OCI-LY1 (cell line): ENCODE measurements around the gene ZNF341.

Experiments used
- H2AFZ ChIP-seq: fragments of 200-600 bp; sonication (generic), shearing (Covaris generic); 2 replicates; pipeline ENCODE4 v1.6.0; 2014; ENCODE audit warnings: antibody characterized with exemption, mild to moderate bottlenecking, low read length
- H3F3A ChIP-seq: fragments of 200-600 bp; sonication (generic), shearing (Covaris generic); 2 replicates; pipeline ENCODE4 v1.6.0; 2014; ENCODE audit warnings: mild to moderate bottlenecking, antibody characterized with exemption, low read length, moderate library complexity; ENCODE audit not compliant: insufficient read depth
- H3K27ac ChIP-seq: fragments of 200-600 bp; sonication (generic); 2 replicates; pipeline ENCODE4 v1.5.1; 2014; ENCODE audit warnings: low read length, mixed run types, mild to moderate bottlenecking, low read depth; ENCODE audit not compliant: poor library complexity, severe bottlenecking
- H3K27me3 ChIP-seq: fragments of 200-600 bp; sonication (generic); 2 replicates; pipeline ENCODE4 v1.6.0; 2014; ENCODE audit warnings: antibody characterized with exemption, mild to moderate bottlenecking, low read length, moderate library complexity; ENCODE audit not compliant: insufficient read depth
- H3K36me3 ChIP-seq: fragments of 200-600 bp; sonication (generic); 2 replicates; pipeline ENCODE4 v1.6.1; 2014; ENCODE audit warnings: mild to moderate bottlenecking, antibody characterized with exemption, low read length, moderate library complexity, mixed read lengths; ENCODE audit not compliant: insufficient read depth
- H3K4me1 ChIP-seq: fragments of 200-600 bp; sonication (generic); 2 replicates; pipeline ENCODE4 v1.5.1; 2014; ENCODE audit warnings: mild to moderate bottlenecking, low read length, moderate library complexity; ENCODE audit not compliant: insufficient read depth, severe bottlenecking
- H3K4me2 ChIP-seq: fragments of 200-600 bp; sonication (generic), shearing (Covaris generic); 2 replicates; pipeline ENCODE4 v1.6.1; 2014; ENCODE audit warnings: low read length
- H3K4me3 ChIP-seq: fragments of 200-600 bp; sonication (generic); 2 replicates; pipeline ENCODE4 v1.5.1; 2014; ENCODE audit warnings: low read length, low read depth, mild to moderate bottlenecking, mixed read lengths; ENCODE audit not compliant: poor library complexity, severe bottlenecking
- H3K79me2 ChIP-seq: fragments of 200-600 bp; shearing (Covaris generic); 2 replicates; pipeline ENCODE4 v1.6.1; 2016; ENCODE audit warnings: mixed run types, low read length, mixed read lengths; ENCODE audit not compliant: insufficient read depth
- H3K9ac ChIP-seq: fragments of 200-600 bp; sonication (generic), shearing (Covaris generic); 2 replicates; pipeline ENCODE4 v1.6.1; 2014; ENCODE audit warnings: mild to moderate bottlenecking, low read length, mixed read lengths
- H3K9me2 ChIP-seq: fragments of 200-600 bp; sonication (generic), shearing (Covaris generic); 2 replicates; pipeline ENCODE4 v1.6.1; 2014; ENCODE audit warnings: low read depth, mild to moderate bottlenecking, low read length, mixed read lengths
- H3K9me3 ChIP-seq: fragments of 200-600 bp; shearing (Covaris generic); 2 replicates; pipeline ENCODE4 v1.6.1; 2014; ENCODE audit warnings: low read length, mixed read lengths
- H4K20me1 ChIP-seq: fragments of 200-600 bp; sonication (generic), shearing (Covaris generic); 2 replicates; pipeline ENCODE4 v1.6.0; 2016; ENCODE audit warnings: mild to moderate bottlenecking, low read length; ENCODE audit not compliant: insufficient read depth
- EZH2 ChIP-seq: fragments of 200-600 bp; sonication (generic), shearing (Covaris generic); IDR thresholded peaks from 2 replicates; pipeline ENCODE4 v1.8.0; 2017; ENCODE audit warnings: borderline replicate concordance, mixed run types, mild to moderate bottlenecking, antibody characterized with exemption, low read length, moderate library complexity, mixed read lengths
- TF ChIP-seq, protein P1 (sequence below): fragments of 200-600 bp; sonication (generic), shearing (Covaris generic); IDR thresholded peaks from 2 replicates; pipeline ENCODE4 v1.5.1; 2017; ENCODE audit warnings: mild to moderate bottlenecking, antibody characterized with exemption, low read length, moderate library complexity, mixed read lengths

The ZNF341 gene

DNA sequence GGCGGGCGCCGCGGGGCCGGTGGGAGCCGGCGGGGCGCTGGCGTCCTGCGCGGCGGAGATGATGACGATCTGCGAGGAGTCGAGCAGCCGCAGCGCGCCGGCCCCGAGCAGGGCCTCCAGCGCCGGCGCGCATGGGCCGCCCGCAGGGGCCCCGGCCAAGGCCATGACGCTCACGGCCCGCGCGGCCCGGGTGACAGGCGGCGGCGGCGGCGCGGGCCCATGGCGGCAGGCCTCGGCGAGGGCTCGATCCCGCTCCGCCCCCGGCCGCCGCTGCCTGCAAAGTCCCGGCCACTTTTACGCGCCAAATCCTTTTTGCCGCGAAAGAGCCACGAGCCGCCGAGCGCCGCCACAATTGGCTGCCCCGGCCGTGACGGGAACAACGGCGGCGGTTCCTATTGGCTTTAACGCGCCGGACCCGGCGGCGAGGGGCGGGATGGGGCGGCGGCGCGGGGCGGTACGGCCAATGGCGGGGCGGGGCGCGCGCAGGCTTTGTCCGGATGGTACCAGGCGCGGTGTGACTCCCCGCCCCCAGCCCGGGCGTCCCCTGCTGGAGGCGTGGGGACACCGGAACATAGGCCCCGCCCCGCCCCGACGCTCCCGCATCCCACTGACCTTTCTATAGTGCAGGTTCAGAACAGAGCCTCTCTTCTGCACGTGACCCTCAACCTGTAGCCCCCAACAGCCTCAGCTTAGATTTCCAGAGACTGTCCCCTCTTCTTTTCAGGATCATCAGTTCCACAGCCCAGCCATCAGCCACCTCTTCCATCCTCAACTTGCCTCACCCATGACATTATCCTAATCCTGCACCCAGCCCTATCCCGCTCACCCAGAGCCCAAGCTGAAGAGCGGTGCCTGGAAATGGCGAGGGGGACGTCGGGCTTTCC lies 45.5 kb upstream of the ZNF341 start, which contains the start of gene E2F1:
E2F1 (minus strand) TSS at position 286 of the 884 bp plus-strand sequence; CDS start at position 165, 121 bp downstream.
- H3K79me2 ChIP-seq, result peaks cover 26% of the 10 kb centered on the region
- H2AFZ ChIP-seq, result no peak within 1 kb of the TSS
- TF ChIP-seq EZH2, result no peak
- TF ChIP-seq, protein P1, sequence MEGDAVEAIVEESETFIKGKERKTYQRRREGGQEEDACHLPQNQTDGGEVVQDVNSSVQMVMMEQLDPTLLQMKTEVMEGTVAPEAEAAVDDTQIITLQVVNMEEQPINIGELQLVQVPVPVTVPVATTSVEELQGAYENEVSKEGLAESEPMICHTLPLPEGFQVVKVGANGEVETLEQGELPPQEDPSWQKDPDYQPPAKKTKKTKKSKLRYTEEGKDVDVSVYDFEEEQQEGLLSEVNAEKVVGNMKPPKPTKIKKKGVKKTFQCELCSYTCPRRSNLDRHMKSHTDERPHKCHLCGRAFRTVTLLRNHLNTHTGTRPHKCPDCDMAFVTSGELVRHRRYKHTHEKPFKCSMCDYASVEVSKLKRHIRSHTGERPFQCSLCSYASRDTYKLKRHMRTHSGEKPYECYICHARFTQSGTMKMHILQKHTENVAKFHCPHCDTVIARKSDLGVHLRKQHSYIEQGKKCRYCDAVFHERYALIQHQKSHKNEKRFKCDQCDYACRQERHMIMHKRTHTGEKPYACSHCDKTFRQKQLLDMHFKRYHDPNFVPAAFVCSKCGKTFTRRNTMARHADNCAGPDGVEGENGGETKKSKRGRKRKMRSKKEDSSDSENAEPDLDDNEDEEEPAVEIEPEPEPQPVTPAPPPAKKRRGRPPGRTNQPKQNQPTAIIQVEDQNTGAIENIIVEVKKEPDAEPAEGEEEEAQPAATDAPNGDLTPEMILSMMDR, result peak; percentile 5; the same call in 1 of the 2 replicates
- peak within 1 kb of the TSS; percentile 88 for H3K4me2 ChIP-seq
- peak within 1 kb of the TSS; percentile 75 for H3K4me3 ChIP-seq
- H3K27ac ChIP-seq, result peak within 1 kb of the TSS; percentile 99
- H3K9ac ChIP-seq, result peak within 1 kb of the TSS; percentile 94
- H3F3A ChIP-seq, result no peaks in the 10 kb centered on the region
- no peaks in the 10 kb centered on the region for H3K9me3 ChIP-seq
- peaks cover 79% of the 10 kb centered on the region for H3K4me1 ChIP-seq
- no peaks in the 10 kb centered on the region for H4K20me1 ChIP-seq
- H3K9me2 ChIP-seq, result no peaks in the 10 kb centered on the region
- H3K27me3 ChIP-seq, result no peaks in the 10 kb centered on the region
- H3K36me3 ChIP-seq, result 0 out of 2 replicates have a peak, but pooled peaks cover 7% of the 10 kb centered on the region

DNA sequence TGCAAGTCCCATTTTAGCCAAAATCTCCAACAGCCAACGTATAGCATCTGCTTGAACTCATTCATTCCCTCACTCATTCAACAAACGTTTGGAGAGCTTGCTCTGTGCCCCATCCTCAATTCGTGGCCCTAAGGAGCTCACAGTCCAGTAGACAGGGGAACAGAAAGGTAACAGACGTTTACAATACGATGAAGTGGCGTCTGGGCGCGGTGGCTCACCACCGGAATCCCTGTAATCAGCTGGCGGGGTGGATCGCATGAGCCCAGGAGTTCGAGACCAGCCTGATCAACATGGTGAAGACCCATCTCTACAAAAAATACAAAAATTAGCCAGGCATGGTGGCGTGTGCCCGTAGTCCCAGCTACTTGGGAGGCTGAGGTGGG lies 44.8 kb upstream of the ZNF341 start:
- H3F3A ChIP-seq, result no peaks in the 10 kb centered on the region
- H3K79me2 ChIP-seq, result peaks cover 26% of the 10 kb centered on the region
- H3K9me2 ChIP-seq, result no peaks in the 10 kb centered on the region
- peak overlapping the region; percentile 51 for H3K4me3 ChIP-seq
- H3K36me3 ChIP-seq, result 0 out of 2 replicates have a peak, but pooled peaks cover 7% of the 10 kb centered on the region
- no peaks in the 10 kb centered on the region for H3K27me3 ChIP-seq
- TF ChIP-seq, protein P1, result no peak
- no peak for TF ChIP-seq EZH2
- H3K9me3 ChIP-seq, result no peaks in the 10 kb centered on the region
- peaks cover 72% of the 10 kb centered on the region for H3K4me1 ChIP-seq
- peak overlapping the region; percentile 55 for H3K9ac ChIP-seq
- no peaks in the 10 kb centered on the region for H4K20me1 ChIP-seq
- no peak overlapping the region for H2AFZ ChIP-seq
- peak overlapping the region; percentile 69 for H3K4me2 ChIP-seq
- peak overlapping the region; percentile 81 for H3K27ac ChIP-seq

DNA sequence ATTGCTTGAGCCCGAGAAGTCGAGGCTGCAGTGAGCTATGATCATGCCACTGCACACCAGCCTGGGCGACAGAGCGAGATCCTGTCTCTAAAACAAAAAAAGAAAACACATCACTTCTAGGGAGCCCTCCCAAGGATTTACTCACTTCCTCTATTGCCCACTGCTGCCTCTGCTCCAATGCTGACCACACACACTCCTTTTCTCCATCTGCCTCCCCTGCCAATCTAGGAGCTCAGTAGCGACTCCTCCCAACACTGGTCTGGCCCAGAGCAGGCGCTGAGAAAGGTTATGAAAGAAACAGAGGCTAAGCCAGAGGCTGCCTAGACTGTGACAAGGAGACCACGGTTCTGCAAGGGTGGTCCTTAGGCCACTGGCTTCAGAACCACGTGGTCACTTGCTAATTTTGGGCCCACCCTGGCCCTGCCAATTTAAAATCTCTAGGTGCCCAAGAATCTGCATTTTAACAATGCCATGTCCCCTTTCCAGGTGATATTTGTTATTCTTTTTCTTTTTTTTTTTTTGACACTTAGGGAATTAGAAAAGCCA lies 44.4 kb upstream of the ZNF341 start:
- H3K4me1 ChIP-seq, result peaks cover 68% of the 10 kb centered on the region
- no peak overlapping the region for H2AFZ ChIP-seq

More for the DNA sequence above, 44.4 kb upstream of the ZNF341 start:
- H3K9me2 ChIP-seq, result no peaks in the 10 kb centered on the region
- H4K20me1 ChIP-seq, result no peaks in the 10 kb centered on the region
- no peaks in the 10 kb centered on the region for H3K9me3 ChIP-seq
- H3K4me3 ChIP-seq, result no peak overlapping the region
- H3K36me3 ChIP-seq, result 0 out of 2 replicates have a peak, but pooled peaks cover 6% of the 10 kb centered on the region
- TF ChIP-seq EZH2, result no peak
- TF ChIP-seq, protein P1, result no peak
- H3F3A ChIP-seq, result no peaks in the 10 kb centered on the region
- H3K9ac ChIP-seq, result peak overlapping the region; percentile 17; the same call in 1 of the 2 replicates
- no peak overlapping the region; the same call in 1 of the 2 replicates for H3K4me2 ChIP-seq
- peaks cover 25% of the 10 kb centered on the region for H3K79me2 ChIP-seq
- H3K27ac ChIP-seq, result peak overlapping the region; percentile 81
- no peaks in the 10 kb centered on the region for H3K27me3 ChIP-seq
